Measurements from ENCODE around the gene CACNA1F. TPM values are rescaled to one million over a fixed set of nuclear protein-coding genes. Genes with fewer than 3 reads are reported as not detected.
A peak's percentile ranks its signal among the peaks of the same experiment; 100 is the strongest.

Gene CACNA1F
- total and polyA plus RNA-seq, 8 donors = 0.06 to 6.1 (median 0.27) TPM; not detected in 2

- intact Hi-C loops (cut with DNase I; ENCODE audit: low total_unique reads) = no loop called here
- WGBS, 5 donors = 0 to 42% (median 15%) methylated on average over 4 of the region's 4 CpGs
- TF ChIP-seq EP300 (IDR thresholded peaks at IDR 0.05) (no peak), POLR2A (IDR thresholded peaks at IDR 0.05) (no peak), CTCF (IDR thresholded peaks at IDR 0.05) (no peak), POLR2AphosphoS5 (IDR thresholded peaks at IDR 0.05) (no peak)
- Histone ChIP-seq H3K27me3 (no peaks in the 10 kb centered on the region), H3K27ac (peak overlapping the region; percentile 58 to 98 (median 92)), H3K36me3 (no peaks in the 10 kb centered on the region), H3K9me3 (no peaks in the 10 kb centered on the region), H3K4me3 (peak overlapping the region; percentile 64 to 71 (median 66)), H3K4me1 (peaks cover 5 to 35% (median 30%) of the 10 kb centered on the region in 4 donors)
- DNase-seq = no peak
These were observed 35.5 kb upstream of the CACNA1F start for GRCh38 chrX:49268702-49269009.

- H3K4me3 ChIP-seq = no peak overlapping the region
- no peak for DNase-seq
- WGBS, 5 donors = 73 to 81% (median 77%) methylated on average over 7 to 10 of the region's 10 CpGs
- H3K4me1 ChIP-seq = peaks cover 5 to 17% (median 16%) of the 10 kb centered on the region in 4 donors
- H3K36me3 ChIP-seq = no peaks in the 10 kb centered on the region
- intact Hi-C loops (cut with DNase I; ENCODE audit: low total_unique reads) = no loop called here
- no peaks in the 10 kb centered on the region for H3K9me3 ChIP-seq
- TF ChIP-seq POLR2A (IDR thresholded peaks at IDR 0.05) = no peak
- TF ChIP-seq CTCF (IDR thresholded peaks at IDR 0.05) = no peak
- no peaks in the 10 kb centered on the region for H3K27me3 ChIP-seq
- no peak overlapping the region for H3K27ac ChIP-seq
These were observed 33.6 kb upstream of the CACNA1F start for GRCh38 chrX:49266523-49267445.

GRCh38 chrX:49264460-49264859 is 31.3 kb upstream of the CACNA1F start, which contains the start of gene FOXP3:
Gene FOXP3, minus strand, starts transcription at chrX:49264710. Its CDS starts 6,205 bp downstream, at chrX:49258505.
- WGBS, 5 donors = 75 to 88% (median 82%) methylated on average over 10 to 11 of the region's 11 CpGs
- no peak for DNase-seq

GRCh38 chrX:49263631-49264030 is 30.5 kb upstream of the CACNA1F start:
- Histone ChIP-seq H3K4me1 (no peaks in the 10 kb centered on the region), H3K36me3 (no peaks in the 10 kb centered on the region), H3K4me3 (no peak overlapping the region), H3K27ac (no peak overlapping the region), H3K9me3 (no peaks in the 10 kb centered on the region), H3K27me3 (peaks cover 0 to 8% (median 0%) of the 10 kb centered on the region in 3 donors)
- WGBS, 5 donors = 78 to 92% (median 85%) methylated on average over 10 of the region's 10 CpGs
- no peak for DNase-seq
- intact Hi-C loops (cut with DNase I; ENCODE audit: low total_unique reads) = no loop called here
- TF ChIP-seq POLR2AphosphoS5 (IDR thresholded peaks at IDR 0.05) (no peak), CTCF (IDR thresholded peaks at IDR 0.05) (no peak), EP300 (IDR thresholded peaks at IDR 0.05) (no peak), POLR2A (IDR thresholded peaks at IDR 0.05) (no peak)

More at GRCh38 chrX:49264460-49264859, 31.3 kb upstream of the CACNA1F start, which contains the start of gene FOXP3:
- H3K9me3 ChIP-seq = no peaks in the 10 kb centered on the region
- H3K4me3 ChIP-seq = no peak within 1 kb of the TSS
- no peaks in the 10 kb centered on the region for H3K36me3 ChIP-seq
- H3K4me1 ChIP-seq = no peaks in the 10 kb centered on the region
- TF ChIP-seq POLR2A (IDR thresholded peaks at IDR 0.05) = no peak
- no peak for TF ChIP-seq EP300 (IDR thresholded peaks at IDR 0.05)
- no peak for TF ChIP-seq POLR2AphosphoS5 (IDR thresholded peaks at IDR 0.05)
- no peak for TF ChIP-seq CTCF (IDR thresholded peaks at IDR 0.05)
- intact Hi-C loops (cut with DNase I; ENCODE audit: low total_unique reads) = no loop called here
- H3K27me3 ChIP-seq = peaks cover 0 to 8% (median 0%) of the 10 kb centered on the region in 3 donors
- no peak within 1 kb of the TSS for H3K27ac ChIP-seq

All from stomach (tissue), 9 donors.